Mucosa of rectum (tissue), 2 donors: ENCODE measurements around the gene ECM1.

ENCODE experiments used
- H3K27ac ChIP-seq, 2 donors: one replicate each; pipeline ENCODE4 v1.7.0; 2013; ENCODE audit warnings: inconsistent platforms in 2 of 2, low read depth in 2 of 2, low read length in 2 of 2
- H3K27me3 ChIP-seq, 2 donors: one replicate each; pipeline ENCODE4 v1.7.0; 2013; ENCODE audit warnings: low read length in 2 of 2; ENCODE audit not compliant: control insufficient read depth in 2 of 2, insufficient read depth in 2 of 2
- H3K36me3 ChIP-seq, 2 donors: one replicate each; pipeline ENCODE4 v1.7.0; 2013; ENCODE audit warnings: low read length in 2 of 2; ENCODE audit not compliant: control insufficient read depth in 2 of 2, insufficient read depth in 2 of 2
- H3K4me1 ChIP-seq, 2 donors: one replicate each; pipeline ENCODE4 v1.7.0; 2013; ENCODE audit warnings: low read length in 2 of 2, mild to moderate bottlenecking in 1 of 2; ENCODE audit not compliant: control insufficient read depth in 2 of 2, insufficient read depth in 2 of 2
- H3K4me3 ChIP-seq, 2 donors: one replicate each; pipeline ENCODE4 v1.7.0; 2013; ENCODE audit warnings: low read length in 2 of 2
- H3K9ac ChIP-seq, 2 donors: one replicate each; pipeline ENCODE4 v1.7.0; 2013; ENCODE audit warnings: low read length in 2 of 2, low read depth in 1 of 2, mild to moderate bottlenecking in 1 of 2
- H3K9me3 ChIP-seq, 2 donors: one replicate each; pipeline ENCODE4 v1.7.0; 2013; ENCODE audit warnings: low read length in 2 of 2; ENCODE audit not compliant: control insufficient read depth in 2 of 2
- donor health status: healthy.
- donor health status: Normal muscosa, but diverticular disease.

The ECM1 gene

GRCh38 chr1:150507912-150508864, at the start of gene ECM1:
Gene ECM1, plus strand, starts transcription at chr1:150508109. Its CDS starts 101 bp downstream, at chr1:150508210.
- H3K27me3 ChIP-seq = no peaks in the 10 kb centered on the region
- no peaks in the 10 kb centered on the region for H3K9me3 ChIP-seq
- peak within 1 kb of the TSS; percentile 70 for H3K27ac ChIP-seq
- peaks cover 25 to 33% of the 10 kb centered on the region in 2 donors for H3K36me3 ChIP-seq
- peaks cover 0 to 2% of the 10 kb centered on the region in 2 donors for H3K4me1 ChIP-seq
- H3K9ac ChIP-seq = peak within 1 kb of the TSS; percentile 36 to 55
- peak within 1 kb of the TSS; percentile 34 to 41 for H3K4me3 ChIP-seq

DNA sequence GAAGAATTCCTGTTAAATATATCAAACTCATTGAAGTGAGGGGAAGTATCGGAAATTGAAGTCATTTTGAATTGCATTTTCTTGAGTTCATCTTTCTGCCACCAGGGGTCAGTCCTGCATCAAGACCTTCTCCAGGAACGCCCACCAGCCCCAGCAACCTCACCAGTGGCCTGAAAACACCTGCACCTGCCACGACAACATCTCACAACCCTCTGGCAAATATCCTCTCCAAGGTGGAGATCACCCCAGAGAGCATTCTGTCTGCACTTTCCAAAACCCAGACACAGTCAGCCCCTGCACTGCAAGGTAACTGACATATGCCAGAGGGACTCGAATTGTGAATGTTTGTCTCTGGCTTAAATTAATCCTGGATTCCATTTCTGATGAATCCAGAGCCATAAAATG, 43.5 kb upstream of the ECM1 start:
- H3K9ac ChIP-seq = no peak overlapping the region
- no peaks in the 10 kb centered on the region for H3K27me3 ChIP-seq
- H3K27ac ChIP-seq = no peak overlapping the region
- peaks cover 14 to 25% of the 10 kb centered on the region in 2 donors for H3K36me3 ChIP-seq
- no peak overlapping the region for H3K4me3 ChIP-seq
- H3K9me3 ChIP-seq = no peaks in the 10 kb centered on the region
- no peaks in the 10 kb centered on the region for H3K4me1 ChIP-seq

DNA sequence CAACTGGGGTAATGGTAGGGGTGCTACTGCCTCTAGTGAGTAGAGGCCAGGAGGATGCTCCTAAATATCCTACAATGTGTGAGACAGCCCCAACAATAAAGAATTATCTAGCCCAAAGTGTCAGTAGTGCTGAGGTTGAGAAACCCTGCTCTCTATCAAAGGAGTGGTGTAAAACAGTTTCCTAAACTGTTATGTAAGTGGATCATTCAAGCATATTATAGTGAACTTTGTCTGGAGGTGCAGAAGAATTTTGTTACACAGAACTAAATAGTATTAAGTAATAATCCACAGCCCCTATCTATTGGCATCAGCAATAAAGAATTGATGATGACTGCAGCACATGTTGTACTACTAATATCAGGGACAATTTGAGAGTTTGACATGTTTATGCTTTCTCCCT, 40.9 kb upstream of the ECM1 start:
- Histone ChIP-seq H3K9me3 (no peaks in the 10 kb centered on the region), H3K9ac (no peak overlapping the region), H3K36me3 (peaks cover 25 to 34% of the 10 kb centered on the region in 2 donors), H3K27me3 (no peaks in the 10 kb centered on the region), H3K4me1 (no peaks in the 10 kb centered on the region), H3K27ac (no peak overlapping the region), H3K4me3 (no peak overlapping the region)

DNA sequence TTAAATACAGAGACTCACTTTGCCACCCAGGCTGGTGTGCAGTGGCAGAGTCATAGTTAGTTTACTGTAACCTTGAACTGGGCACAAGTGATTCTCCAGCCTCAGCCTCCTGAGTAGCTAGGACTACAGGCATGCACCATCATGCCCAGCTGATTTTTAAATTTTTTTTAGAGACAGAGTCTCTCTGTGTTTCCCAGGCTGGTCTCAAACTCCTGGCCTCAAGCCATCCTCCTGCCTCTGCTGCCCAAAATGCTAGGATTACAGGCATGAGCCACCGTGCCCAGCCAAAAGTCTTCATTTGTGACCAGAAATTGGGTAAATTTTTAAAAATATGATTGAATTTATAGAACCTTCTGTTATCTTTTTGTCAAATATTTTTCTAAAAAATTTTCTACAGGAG, 38.6 kb upstream of the ECM1 start:
- no peak overlapping the region for H3K27ac ChIP-seq
- H3K4me3 ChIP-seq = no peak overlapping the region
- H3K4me1 ChIP-seq = no peaks in the 10 kb centered on the region
- H3K27me3 ChIP-seq = no peaks in the 10 kb centered on the region
- no peaks in the 10 kb centered on the region for H3K9me3 ChIP-seq
- H3K9ac ChIP-seq = no peak overlapping the region
- peaks cover 37 to 39% of the 10 kb centered on the region in 2 donors for H3K36me3 ChIP-seq

DNA sequence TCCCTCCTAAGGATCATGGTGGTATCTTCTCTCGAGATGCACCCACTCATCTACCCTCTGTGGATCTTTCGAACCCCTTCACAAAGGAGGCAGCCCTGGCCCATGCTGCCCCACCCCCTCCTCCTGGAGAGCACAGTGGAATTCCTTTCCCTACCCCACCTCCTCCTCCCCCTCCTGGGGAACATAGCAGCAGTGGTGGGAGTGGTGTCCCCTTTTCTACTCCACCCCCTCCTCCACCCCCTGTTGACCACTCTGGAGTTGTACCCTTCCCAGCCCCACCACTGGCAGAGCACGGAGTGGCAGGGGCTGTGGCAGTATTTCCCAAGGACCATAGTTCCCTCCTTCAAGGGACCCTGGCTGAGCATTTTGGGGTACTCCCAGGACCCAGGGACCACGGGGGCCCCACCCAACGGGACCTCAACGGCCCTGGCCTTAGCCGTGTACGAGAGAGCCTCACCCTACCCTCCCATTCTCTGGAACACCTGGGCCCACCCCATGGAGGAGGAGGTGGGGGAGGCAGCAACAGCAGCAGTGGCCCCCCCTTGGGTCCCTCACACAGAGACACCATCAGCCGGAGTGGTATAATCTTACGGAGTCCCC, 35.2 kb upstream of the ECM1 start:
- Histone ChIP-seq H3K36me3 (peaks cover 27 to 32% of the 10 kb centered on the region in 2 donors), H3K27me3 (no peaks in the 10 kb centered on the region), H3K9ac (no peak overlapping the region), H3K4me1 (no peaks in the 10 kb centered on the region), H3K4me3 (no peak overlapping the region), H3K9me3 (no peaks in the 10 kb centered on the region), H3K27ac (no peak overlapping the region)

GRCh38 chr1:150473659-150474058, 34.2 kb upstream of the ECM1 start:
- Histone ChIP-seq H3K27ac (no peak overlapping the region), H3K9me3 (no peaks in the 10 kb centered on the region), H3K36me3 (peaks cover 27 to 32% of the 10 kb centered on the region in 2 donors), H3K4me3 (no peak overlapping the region), H3K27me3 (no peaks in the 10 kb centered on the region), H3K4me1 (peaks cover 0 to 4% of the 10 kb centered on the region in 2 donors), H3K9ac (no peak overlapping the region)

- peaks cover 0 to 4% of the 10 kb centered on the region in 2 donors for H3K4me1 ChIP-seq
- H3K4me3 ChIP-seq = no peak overlapping the region
- H3K27me3 ChIP-seq = no peaks in the 10 kb centered on the region
- H3K36me3 ChIP-seq = peaks cover 27 to 32% of the 10 kb centered on the region in 2 donors
- H3K9me3 ChIP-seq = no peaks in the 10 kb centered on the region
- no peak overlapping the region for H3K9ac ChIP-seq
- no peak overlapping the region for H3K27ac ChIP-seq
These were observed 33.0 kb upstream of the ECM1 start for GRCh38 chr1:150474869-150475268.

- H3K4me3 ChIP-seq = no peak overlapping the region
- H3K36me3 ChIP-seq = peaks cover 13 to 14% of the 10 kb centered on the region in 2 donors
- no peak overlapping the region for H3K27ac ChIP-seq
- H3K27me3 ChIP-seq = no peaks in the 10 kb centered on the region
- peaks cover 0 to 4% of the 10 kb centered on the region in 2 donors for H3K4me1 ChIP-seq
- no peak overlapping the region for H3K9ac ChIP-seq
- H3K9me3 ChIP-seq = no peaks in the 10 kb centered on the region
These were observed 31.2 kb upstream of the ECM1 start for GRCh38 chr1:150476754-150477153.

GRCh38 chr1:150477320-150477719, 30.6 kb upstream of the ECM1 start:
- peaks cover 0 to 4% of the 10 kb centered on the region in 2 donors for H3K4me1 ChIP-seq
- H3K9me3 ChIP-seq = no peaks in the 10 kb centered on the region
- no peak overlapping the region for H3K27ac ChIP-seq
- H3K4me3 ChIP-seq = no peak overlapping the region
- no peak overlapping the region for H3K9ac ChIP-seq
- no peaks in the 10 kb centered on the region for H3K27me3 ChIP-seq
- peaks cover 7 to 9% of the 10 kb centered on the region in 2 donors for H3K36me3 ChIP-seq

GRCh38 chr1:150477733-150478132, 30.2 kb upstream of the ECM1 start:
- Histone ChIP-seq H3K4me1 (peaks cover 0 to 4% of the 10 kb centered on the region in 2 donors), H3K4me3 (no peak overlapping the region), H3K9ac (no peak overlapping the region), H3K9me3 (no peaks in the 10 kb centered on the region), H3K36me3 (peaks cover 3 to 5% of the 10 kb centered on the region in 2 donors), H3K27me3 (no peaks in the 10 kb centered on the region), H3K27ac (no peak overlapping the region)
